Neural progenitor cell (in vitro differentiated cells): Measurements from ENCODE around the gene ZFHX3. TPM values are rescaled to one million over a fixed set of nuclear protein-coding genes. Genes with fewer than 3 reads are reported as not detected.
"Not testable (repeated sequence)": the region's sequence is repeated elsewhere in the genome, so short reads cannot be mapped to it uniquely, and the experiment has no call there.

Source experiments
- DNase-seq: peaks from one replicate; pipeline ENCODE4 v3.0.0-alpha.2; 2016; ENCODE audit warnings: low spot score
- H2AFZ ChIP-seq: fragments of 200-600 bp; sonication (generic); replicated peaks from 2 replicates; pipeline ENCODE4 v1.6.1; 2016; ENCODE audit warnings: antibody characterized with exemption
- H3F3A ChIP-seq: fragments of 200-600 bp; sonication (generic); 2 replicates; pipeline ENCODE4 v1.6.1; 2016; ENCODE audit warnings: antibody characterized with exemption, low read depth
- H3K27ac ChIP-seq: fragments of 200-600 bp; sonication (generic); 2 replicates; pipeline ENCODE4 v1.5.1; 2016; ENCODE audit warnings: mild to moderate bottlenecking
- H3K27me3 ChIP-seq: fragments of 200-600 bp; sonication (generic); 2 replicates; pipeline ENCODE4 v1.6.1; 2016; ENCODE audit warnings: mild to moderate bottlenecking, moderate library complexity
- H3K36me3 ChIP-seq: fragments of 200-600 bp; sonication (generic); 2 replicates; pipeline ENCODE4 v1.5.1; 2016
- H3K4me1 ChIP-seq: fragments of 200-600 bp; sonication (generic); 2 replicates; pipeline ENCODE4 v1.6.1; 2016; ENCODE audit warnings: mixed run types
- H3K4me2 ChIP-seq: fragments of 200-600 bp; sonication (generic); 2 replicates; pipeline ENCODE4 v1.6.1; 2016
- H3K4me3 ChIP-seq: fragments of 200-600 bp; sonication (generic); 2 replicates; pipeline ENCODE4 v1.5.1; 2016
- H3K79me2 ChIP-seq: fragments of 200-600 bp; sonication (generic); 2 replicates; pipeline ENCODE4 v1.6.1; 2016; ENCODE audit warnings: low read depth
- H3K9ac ChIP-seq: fragments of 200-600 bp; sonication (generic); 2 replicates; pipeline ENCODE4 v1.6.1; 2016
- H3K9me3 ChIP-seq: fragments of 200-600 bp; sonication (generic); 2 replicates; pipeline ENCODE4 v1.5.1; 2016; ENCODE audit warnings: low read depth
- H4K20me1 ChIP-seq: fragments of 200-600 bp; sonication (generic); 2 replicates; pipeline ENCODE4 v1.6.1; 2016; ENCODE audit warnings: low read depth
- H3K27ac Mint-ChIP-seq: 3 replicates; pipeline ENCODE4 v1.8.0; 2021; ENCODE audit warnings: mixed read lengths
- H3K27me3 Mint-ChIP-seq: 2 replicates; pipeline ENCODE4 v1.8.0; 2022; ENCODE audit warnings: low read depth, mild to moderate bottlenecking, inconsistent platforms, moderate library complexity, mixed read lengths; ENCODE audit not compliant: insufficient read depth
- H3K36me3 Mint-ChIP-seq: 3 replicates; pipeline ENCODE4 v1.8.0; 2021; ENCODE audit warnings: mixed read lengths
- H3K4me1 Mint-ChIP-seq: 3 replicates; pipeline ENCODE4 v1.8.0; 2021; ENCODE audit warnings: mixed read lengths
- H3K4me3 Mint-ChIP-seq: 3 replicates; pipeline ENCODE4 v1.8.0; 2021; ENCODE audit warnings: mild to moderate bottlenecking, moderate library complexity, mixed read lengths
- H3K9me3 Mint-ChIP-seq: 3 replicates; pipeline ENCODE4 v1.8.0; 2020; ENCODE audit warnings: mixed read lengths
- CTCF ChIP-seq: fragments of 200-600 bp; sonication (generic); IDR thresholded peaks from 2 replicates; pipeline ENCODE4 v1.5.1; 2017; ENCODE audit warnings: antibody characterized with exemption, mild to moderate bottlenecking
- EZH2 ChIP-seq: fragments of 200-600 bp; sonication (generic); IDR thresholded peaks from 2 replicates; pipeline ENCODE4 v1.6.1; 2017; ENCODE audit warnings: antibody characterized with exemption, mild to moderate bottlenecking, moderate library complexity
- EZH2phosphoT487 ChIP-seq: fragments of 200-600 bp; sonication (generic); IDR thresholded peaks from 2 replicates; pipeline ENCODE4 v1.6.1; 2017; ENCODE audit warnings: antibody characterized with exemption
- total RNA-seq: library from RNA; depleted of rRNA; stranded (reverse); fragments of >200 nt; gene quantifications from 2 replicates; pipeline ENCODE4 v1.2.3, GENCODE V29; 2015; ENCODE audit warnings: low replicate concordance

Gene ZFHX3
- total RNA-seq, 1 donor from 2014 or later: 2.4 TPM

GRCh38 chr16:73010150-73010676 lies 37.7 kb downstream of the ZFHX3 start:
- Histone ChIP-seq H3K79me2 (no peaks in the 10 kb centered on the region), H2AFZ (no peak overlapping the region), H3K4me2 (no peak overlapping the region), H3K27me3 (no peaks in the 10 kb centered on the region), H4K20me1 (peaks cover 12% of the 10 kb centered on the region), H3F3A (no peaks in the 10 kb centered on the region), H3K4me1 (peaks cover 8% of the 10 kb centered on the region), H3K4me3 (no peak overlapping the region), H3K9ac (no peak overlapping the region), H3K36me3 (no peaks in the 10 kb centered on the region), H3K27ac (no peak overlapping the region), H3K9me3 (no peaks in the 10 kb centered on the region)
- H3K27ac Mint-ChIP-seq: peak overlapping the region; percentile 42
- no peak overlapping the region for H3K4me3 Mint-ChIP-seq
- H3K4me1 Mint-ChIP-seq: peaks cover 18% of the 10 kb centered on the region
- TF ChIP-seq EZH2phosphoT487 (no peak), EZH2 (no peak), CTCF (no peak)
- H3K36me3 Mint-ChIP-seq: peaks cover 13% of the 10 kb centered on the region
- peaks cover 2% of the 10 kb centered on the region for H3K27me3 Mint-ChIP-seq
- DNase-seq: peak; percentile 53
- H3K9me3 Mint-ChIP-seq: peaks cover 12% of the 10 kb centered on the region

DNA sequence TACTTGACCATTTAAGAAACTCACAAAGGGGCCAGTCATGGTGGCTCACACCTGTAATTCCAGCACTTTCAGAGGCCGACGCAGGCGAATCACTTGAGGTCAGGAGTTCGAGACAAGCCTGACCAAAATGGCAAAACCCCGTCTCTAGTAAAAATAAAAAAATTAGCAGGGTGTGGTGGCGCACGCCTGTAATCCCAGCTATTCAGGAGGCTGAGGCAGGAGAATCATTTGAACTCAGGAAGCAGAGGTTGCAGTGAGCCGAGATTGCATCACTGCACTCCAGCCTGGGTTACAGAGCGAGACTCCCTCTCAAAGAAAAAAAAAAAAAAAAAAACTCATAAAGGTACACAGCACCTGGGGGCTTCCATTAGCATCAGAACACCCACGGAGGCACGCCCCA lies 38.2 kb downstream of the ZFHX3 start:
- H4K20me1 ChIP-seq: peaks cover 12% of the 10 kb centered on the region
- not testable (repeated sequence) for H3K4me3 ChIP-seq, H3K79me2 ChIP-seq, H3K9me3 Mint-ChIP-seq, H3K9me3 ChIP-seq, DNase-seq, H3K4me3 Mint-ChIP-seq, H3K4me2 ChIP-seq, H3K36me3 ChIP-seq, H2AFZ ChIP-seq, H3K27me3 ChIP-seq, H3F3A ChIP-seq, H3K27ac Mint-ChIP-seq, H3K27me3 Mint-ChIP-seq, H3K9ac ChIP-seq, H3K4me1 ChIP-seq, H3K27ac ChIP-seq
- Mint-ChIP-seq H3K4me1 (peaks cover 18% of the 10 kb centered on the region), H3K36me3 (peaks cover 15% of the 10 kb centered on the region)

GRCh38 chr16:73006026-73006425 lies 41.9 kb downstream of the ZFHX3 start:
- no peak for DNase-seq
- Histone ChIP-seq H3K9me3 (no peaks in the 10 kb centered on the region), H3K27me3 (no peaks in the 10 kb centered on the region), H3K9ac (no peak overlapping the region), H3K4me3 (no peak overlapping the region), H4K20me1 (peaks cover 12% of the 10 kb centered on the region), H3K79me2 (no peaks in the 10 kb centered on the region), H3K36me3 (no peaks in the 10 kb centered on the region), H3K4me1 (peaks cover 8% of the 10 kb centered on the region), H3K27ac (no peak overlapping the region), H3K4me2 (no peak overlapping the region), H2AFZ (no peak overlapping the region), H3F3A (no peaks in the 10 kb centered on the region)
- H3K27me3 Mint-ChIP-seq: no peaks in the 10 kb centered on the region
- no peak overlapping the region for H3K27ac Mint-ChIP-seq
- peaks cover 19% of the 10 kb centered on the region for H3K9me3 Mint-ChIP-seq
- H3K4me1 Mint-ChIP-seq: peaks cover 11% of the 10 kb centered on the region
- TF ChIP-seq CTCF (no peak), EZH2phosphoT487 (no peak)
- H3K4me3 Mint-ChIP-seq: no peak overlapping the region
- peaks cover 33% of the 10 kb centered on the region for H3K36me3 Mint-ChIP-seq

- Histone ChIP-seq H3K36me3 (no peaks in the 10 kb centered on the region), H3K27ac (no peak overlapping the region), H3F3A (no peaks in the 10 kb centered on the region), H2AFZ (no peak overlapping the region), H3K27me3 (no peaks in the 10 kb centered on the region), H3K9me3 (no peaks in the 10 kb centered on the region), H3K4me1 (no peaks in the 10 kb centered on the region), H3K4me2 (no peak overlapping the region), H3K79me2 (no peaks in the 10 kb centered on the region), H3K4me3 (no peak overlapping the region), H3K9ac (no peak overlapping the region), H4K20me1 (no peaks in the 10 kb centered on the region)
- Mint-ChIP-seq H3K36me3 (peaks cover 43% of the 10 kb centered on the region), H3K27me3 (peaks cover 3% of the 10 kb centered on the region), H3K9me3 (peaks cover 26% of the 10 kb centered on the region), H3K4me1 (peaks cover 20% of the 10 kb centered on the region), H3K4me3 (no peak overlapping the region), H3K27ac (no peak overlapping the region)
- DNase-seq: no peak
- TF ChIP-seq EZH2phosphoT487 (no peak), CTCF (no peak), EZH2 (no peak)
Measured at GRCh38 chr16:73002866-73003265, 45.1 kb downstream of the ZFHX3 start.
